HG02623 (cell line): ENCODE results near the gene NRIP3.
"Not testable (repeated sequence)": the region's sequence is repeated elsewhere in the genome, so short reads cannot be mapped to it uniquely, and the experiment has no call there.

Experiments used
- ATAC-seq: cut with Tn5 transposase; IDR thresholded peaks from one replicate; pipeline ENCODE4 v1.9.1; 2021; ENCODE audit warnings: moderate library complexity; ENCODE audit not compliant: unreplicated experiment

NRIP3 gene

GRCh38 chr11:8973121-8973520 is 30.7 kb downstream of the NRIP3 start:
- no peak for ATAC-seq

DNA sequence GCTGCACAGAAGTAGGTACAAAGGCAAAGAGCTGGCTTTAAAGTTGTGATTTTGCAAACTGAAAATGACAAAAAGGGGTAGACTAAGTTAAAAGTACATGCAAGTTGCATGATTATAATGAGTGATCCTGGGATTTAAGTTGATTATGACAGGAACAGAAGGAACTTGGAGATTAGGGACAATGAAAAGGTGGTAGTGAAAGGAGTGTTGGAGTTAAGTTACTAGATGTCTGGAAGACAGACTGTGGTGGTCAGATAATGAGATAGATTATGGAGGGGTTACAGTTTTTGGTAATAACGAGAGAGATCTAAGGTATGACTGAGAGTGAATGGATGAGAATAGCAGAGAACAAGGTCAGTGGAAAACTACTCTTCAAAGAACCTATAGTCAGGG is 31.9 kb downstream of the NRIP3 start:
- ATAC-seq: no peak

DNA sequence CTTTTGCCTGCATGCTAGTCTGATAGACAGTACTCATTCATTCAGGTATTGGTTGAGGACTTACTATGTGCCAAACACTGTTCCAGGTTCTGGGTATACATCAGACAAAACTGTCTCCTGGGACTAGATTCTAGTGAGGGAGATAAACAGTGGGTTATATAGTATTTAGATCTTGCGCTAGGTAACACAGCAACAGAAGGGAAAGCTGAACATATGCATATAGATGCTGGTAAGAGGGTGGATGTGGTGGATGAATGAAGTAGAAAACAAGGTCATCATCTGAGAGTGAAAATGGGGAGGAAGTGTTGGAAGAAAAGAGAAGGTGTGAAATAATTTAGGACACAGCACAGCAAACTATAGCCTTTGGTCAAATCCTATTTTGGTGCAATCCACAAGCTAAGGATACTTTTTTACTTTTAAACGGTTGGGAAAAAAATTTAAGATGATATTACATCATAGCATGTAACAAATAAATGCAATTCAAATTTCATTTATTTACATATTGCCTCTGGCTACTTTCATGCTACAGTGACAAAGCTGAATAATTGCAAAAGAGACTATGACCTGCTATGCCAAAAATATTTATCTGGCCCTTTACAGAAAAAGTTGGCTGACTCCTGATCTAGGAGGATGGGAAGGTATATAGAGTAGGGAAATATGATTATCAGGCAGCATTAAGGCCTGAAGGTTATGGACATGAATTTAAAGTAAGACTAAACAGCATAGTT is 32.4 kb downstream of the NRIP3 start:
- no peak for ATAC-seq

DNA sequence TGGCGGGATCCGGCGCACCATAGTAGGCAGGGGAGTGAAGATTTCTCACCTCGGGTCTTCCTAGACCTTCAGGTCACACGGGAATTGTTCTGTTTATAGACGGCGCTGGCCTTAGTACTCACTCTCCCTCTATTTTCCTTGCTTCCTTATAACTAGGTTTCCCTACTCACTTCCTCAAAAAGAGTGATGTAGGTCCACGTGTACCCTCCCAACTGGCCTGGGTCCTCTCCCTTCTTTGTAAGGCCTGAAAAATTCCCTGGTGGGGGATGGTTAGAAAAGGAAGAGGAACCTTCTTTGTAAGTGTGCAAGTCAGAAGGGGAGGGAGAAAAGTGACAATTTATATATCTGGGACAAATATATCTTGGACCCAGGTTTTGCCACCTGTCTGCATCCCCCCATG is 36.6 kb downstream of the NRIP3 start:
- no peak for ATAC-seq

DNA sequence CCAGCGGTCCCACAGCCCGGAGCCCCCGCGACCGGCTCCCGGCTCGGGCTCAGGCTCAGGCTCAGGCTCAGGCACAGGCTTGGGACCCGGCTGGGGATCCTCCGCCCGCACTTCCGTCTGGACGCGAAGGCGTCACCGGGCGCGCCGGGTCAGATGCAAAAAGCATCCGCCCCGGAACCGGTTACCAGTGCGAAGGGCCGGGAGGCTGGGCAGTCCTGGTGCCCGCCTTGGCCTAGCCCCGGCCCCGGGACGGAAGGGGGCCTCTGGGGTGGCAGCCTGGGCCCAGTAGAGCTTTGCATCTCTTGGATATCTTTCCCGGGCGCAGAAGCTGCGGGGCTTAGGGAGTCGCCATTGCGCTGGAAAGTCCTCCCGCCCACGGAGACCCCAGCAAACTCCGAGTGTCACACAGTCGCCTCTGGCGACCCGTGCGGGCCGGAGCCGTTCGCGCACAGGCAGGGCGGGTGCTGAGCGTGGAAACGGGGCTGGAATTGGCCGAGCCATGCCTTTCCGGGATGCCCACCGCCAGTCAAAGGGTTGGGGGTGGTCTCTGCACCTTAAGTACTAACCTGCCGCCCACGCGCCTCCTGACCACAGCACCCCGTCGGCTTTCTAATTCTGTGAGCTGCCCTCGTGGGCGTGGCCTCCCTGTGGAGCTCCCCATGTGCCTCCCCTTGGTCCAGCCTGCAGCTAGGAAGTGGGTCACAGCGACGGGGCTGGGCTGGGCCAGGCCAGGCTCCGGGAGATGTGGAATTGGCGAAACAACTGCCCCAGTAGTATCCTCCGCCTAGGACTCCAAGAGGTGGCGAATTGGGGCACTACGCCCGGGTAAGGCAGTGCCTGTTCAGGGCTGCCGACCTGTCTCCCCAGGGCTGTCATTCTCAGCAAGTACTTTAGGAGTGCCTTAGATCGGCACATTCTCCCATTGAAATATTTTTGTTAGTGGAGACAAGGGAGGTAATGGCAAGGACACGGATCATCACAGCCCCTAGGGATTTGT is 39.2 kb downstream of the NRIP3 start, which contains the start of gene TMEM9B:
TSS of gene TMEM9B (minus strand) at position 119 of the 997 bp plus-strand sequence. CDS start 129 bp downstream, outside the sequence.
- peak; percentile 82 for ATAC-seq

DNA sequence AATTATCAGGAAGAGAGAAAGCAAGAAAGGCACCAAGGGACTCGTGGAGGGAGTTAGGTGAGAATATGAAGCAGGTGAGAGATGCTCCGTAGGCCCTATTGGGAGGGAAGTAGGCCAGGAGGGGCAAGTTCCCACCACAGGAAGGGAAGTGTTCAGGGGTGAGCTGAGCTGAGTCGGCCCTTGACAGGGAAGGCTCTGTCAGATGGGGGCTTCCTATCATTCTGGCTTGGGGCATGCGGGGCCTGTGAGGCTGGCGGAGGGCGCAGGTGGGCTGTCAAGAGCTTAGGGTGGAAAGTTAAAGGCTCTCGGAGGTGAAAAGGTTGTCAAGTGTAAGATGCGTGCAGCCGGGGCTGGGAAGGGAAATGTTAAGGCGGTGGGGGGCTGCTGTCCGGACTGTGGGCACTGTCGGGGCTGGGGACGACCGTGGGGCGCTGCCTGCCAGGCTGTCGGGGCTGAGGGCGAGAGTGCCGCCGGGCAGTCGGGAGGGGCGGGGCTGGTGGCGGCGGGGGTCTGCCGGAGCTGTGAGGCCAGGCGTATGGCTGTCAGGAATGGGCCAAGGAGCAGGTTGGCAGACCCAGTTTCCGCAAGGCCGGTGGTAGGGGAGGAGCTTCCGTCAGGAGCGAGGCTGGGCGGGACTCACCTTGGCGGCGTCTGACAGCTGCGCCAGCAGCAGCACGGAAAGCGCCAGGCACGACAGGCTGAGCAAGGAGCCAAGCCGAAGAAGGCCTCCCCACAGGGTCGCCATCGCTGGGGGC is 40.1 kb downstream of the NRIP3 start:
- peak; percentile 62 for ATAC-seq

- no peak for ATAC-seq
Observed at GRCh38 chr11:8962841-8963240, 41.0 kb downstream of the NRIP3 start.

DNA sequence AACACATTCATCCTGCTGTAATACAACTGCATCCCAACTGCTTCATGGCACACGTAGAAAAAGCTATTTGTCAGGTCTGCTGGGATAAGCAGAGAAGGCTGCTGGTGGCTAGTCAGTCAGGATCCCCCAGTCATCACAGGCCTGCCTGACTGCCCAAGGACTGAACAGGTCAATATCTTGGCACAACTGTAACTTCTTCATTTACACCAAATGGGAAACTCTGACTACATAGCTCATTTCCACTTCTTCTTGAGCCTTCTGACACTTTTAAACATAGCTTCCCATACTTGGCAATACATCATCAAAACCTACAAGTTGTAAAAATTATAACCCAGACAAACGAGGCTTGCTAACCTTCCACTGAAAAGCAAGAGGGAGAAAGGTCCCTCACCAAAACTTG is 42.4 kb downstream of the NRIP3 start:
- ATAC-seq: no peak

GRCh38 chr11:8959546-8960166 is 44.1 kb downstream of the NRIP3 start:
- peak; percentile 28 for ATAC-seq

DNA sequence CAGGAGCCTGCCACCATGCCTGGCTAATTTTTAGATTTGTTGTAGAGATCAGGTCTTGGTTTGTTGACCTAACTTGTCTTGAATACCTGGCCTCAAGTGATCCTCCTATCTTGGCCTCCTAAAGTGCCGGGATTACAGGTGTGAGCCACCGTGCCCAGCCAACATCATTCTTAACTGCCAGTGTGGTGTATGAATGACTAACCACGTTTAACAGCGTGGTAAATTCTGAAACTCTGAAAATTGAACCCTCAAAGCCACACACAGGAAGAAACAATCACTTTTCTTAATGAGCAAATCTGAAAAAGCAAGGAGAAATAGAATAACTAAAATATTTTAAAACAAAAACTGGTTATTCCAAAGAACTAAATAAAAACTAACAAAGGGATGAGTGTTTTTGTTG is 46.9 kb downstream of the NRIP3 start:
- no peak for ATAC-seq

- no peak for ATAC-seq
Observed at GRCh38 chr11:8948886-8949285, 54.9 kb downstream of the NRIP3 start.

DNA sequence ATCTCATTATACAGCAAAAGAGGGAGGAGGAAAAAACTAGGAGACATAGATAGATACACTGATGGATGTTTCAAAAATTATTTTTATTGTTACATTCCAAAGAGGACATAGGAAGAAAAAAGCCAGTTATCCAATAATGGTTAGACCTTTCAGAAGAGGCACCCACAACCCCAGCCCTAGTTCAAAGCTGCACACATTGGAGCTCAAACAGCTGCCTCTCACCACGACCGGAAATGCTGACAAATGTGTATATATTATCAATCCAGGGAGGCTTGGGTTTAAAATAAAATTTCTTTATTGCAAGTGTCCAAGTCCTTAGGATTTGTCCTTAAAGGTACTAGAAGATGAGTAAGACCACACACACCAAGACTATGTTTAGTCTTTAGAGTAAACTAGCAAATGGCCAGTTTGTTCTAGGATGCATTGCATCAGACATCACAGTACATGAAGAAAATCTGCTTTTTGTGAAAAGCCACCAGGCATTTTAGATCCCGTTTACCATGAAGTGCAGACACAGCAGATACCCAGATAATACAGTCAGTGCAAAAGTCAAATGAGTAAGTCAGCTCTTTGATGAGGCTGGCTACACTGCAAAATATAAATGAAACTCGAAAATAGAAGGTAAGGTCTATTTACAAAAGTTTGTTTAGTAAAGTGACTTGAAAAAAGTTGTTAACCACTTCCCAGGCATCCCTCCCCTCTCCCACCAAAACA is 56.4 kb downstream of the NRIP3 start:
- ATAC-seq: no peak

DNA sequence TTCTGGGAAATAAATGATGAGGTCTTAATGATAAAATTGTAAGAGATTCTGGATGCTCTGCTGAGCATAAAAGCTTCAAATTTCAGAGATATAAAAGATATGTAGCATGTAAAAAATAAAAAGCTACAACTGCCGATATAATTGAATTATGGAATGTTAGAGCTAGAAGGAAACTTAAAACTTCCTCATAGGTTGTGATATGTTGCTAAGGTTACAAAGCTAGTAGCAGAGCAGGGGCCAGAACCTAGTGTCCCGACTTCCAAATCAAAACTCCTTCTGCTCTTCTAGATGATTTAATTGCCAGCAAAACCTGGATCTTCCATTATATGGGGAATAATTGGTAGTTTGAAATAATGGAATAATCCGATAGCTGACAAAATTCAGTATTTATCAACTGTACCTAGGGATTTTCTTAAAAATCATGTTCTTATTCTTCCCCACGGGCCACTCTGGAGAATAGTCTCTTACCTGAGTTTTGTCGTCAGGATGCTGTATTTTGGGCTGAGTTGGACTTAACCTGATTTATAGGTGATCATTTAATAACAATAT is 61.2 kb downstream of the NRIP3 start, which contains the start of gene ASCL3:
TSS of gene ASCL3 (minus strand) at position 499 of the 549 bp plus-strand sequence. CDS start 4,855 bp downstream, outside the sequence.
- no peak for ATAC-seq

GRCh38 chr11:8941341-8942103 is 62.3 kb downstream of the NRIP3 start:
- no peak for ATAC-seq

DNA sequence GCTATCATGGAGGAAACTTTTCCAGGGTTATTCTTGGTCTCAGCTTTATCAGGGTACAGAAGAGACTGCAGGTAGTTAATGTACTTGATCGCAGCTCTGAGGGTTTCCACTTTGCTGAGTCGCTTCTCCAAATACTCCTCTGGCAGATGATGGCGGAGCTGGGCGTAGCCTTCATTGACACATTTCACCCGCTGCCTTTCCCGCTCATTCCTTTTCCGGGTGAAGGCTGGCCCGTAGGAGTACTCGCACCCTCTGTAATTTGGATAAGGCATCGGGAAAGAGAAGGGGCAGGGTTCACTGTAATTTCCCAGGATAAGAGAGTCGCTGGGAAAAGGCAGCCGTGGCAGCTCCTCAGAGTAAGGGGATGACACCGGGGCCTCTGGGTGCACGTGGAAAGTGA is 66.1 kb downstream of the NRIP3 start:
- ATAC-seq: no peak

- ATAC-seq: no peak
Observed at GRCh38 chr11:8937159-8937558, 66.6 kb downstream of the NRIP3 start.

GRCh38 chr11:8935789-8936188 is 68.0 kb downstream of the NRIP3 start:
- ATAC-seq: not testable (repeated sequence)

DNA sequence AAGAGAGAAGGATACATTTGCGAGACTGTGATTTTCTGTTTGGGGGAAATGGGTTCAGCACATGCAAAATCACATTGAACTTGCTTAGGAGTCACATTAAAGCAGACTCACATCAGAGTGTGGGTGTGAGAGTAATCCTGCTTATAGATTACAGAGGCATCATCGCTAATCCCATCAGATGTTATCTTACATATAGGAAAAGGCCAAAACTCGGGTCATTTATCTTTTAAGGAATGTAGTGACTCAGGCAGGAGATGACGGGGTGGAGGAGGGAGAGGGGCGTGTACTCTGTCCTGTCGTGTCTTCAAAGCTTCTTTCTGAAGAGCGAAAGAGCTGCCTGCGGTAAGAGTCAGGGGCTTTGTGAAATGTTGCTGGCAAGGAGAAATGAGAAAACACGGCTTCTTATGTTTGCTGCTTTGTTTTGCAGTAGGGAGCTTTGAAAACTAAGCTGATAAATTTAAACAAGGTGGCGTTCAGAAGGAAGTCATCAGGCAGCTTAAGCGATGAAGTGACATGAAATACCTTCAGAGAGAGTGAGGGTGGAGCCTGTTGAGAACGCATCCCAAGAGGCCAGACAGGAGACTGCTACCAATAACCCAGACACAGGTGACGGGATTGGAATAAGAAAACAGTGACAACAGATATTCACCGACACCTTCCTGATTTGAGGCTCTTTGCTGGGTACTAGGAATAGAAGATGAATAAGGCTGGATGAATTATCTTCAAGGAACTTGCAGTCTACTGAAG is 68.9 kb downstream of the NRIP3 start:
- no peak for ATAC-seq
